Activated CD8-positive, alpha-beta T cell treated with anti-CD3 and anti-CD28 coated beads for 36 hours (primary cell): ENCODE data around the gene OR1N2. TPM values are rescaled to one million over a fixed set of nuclear protein-coding genes. Genes with fewer than 3 reads are reported as not detected.
A peak's percentile ranks its signal among the peaks of the same experiment; 100 is the strongest.

Experiments
- ATAC-seq: fragments of 200-7000 bp; cut with Tn5 transposase; one replicate; pipeline ENCODE4 v1.10.0; 2021; ENCODE audit warnings: mild to moderate bottlenecking, moderate library complexity
- CTCF ChIA-PET: fragments of 350-600 bp; sonication (Branson Sonifier 250); formaldehyde crosslinking; loops from one replicate; lab custom pipeline; 2021; ENCODE audit warnings: antibody characterized with exemption; lab: Charles Lee
- POLR2A ChIA-PET: fragments of 350-600 bp; sonication (Branson Sonifier 250); formaldehyde crosslinking; loops from one replicate; lab custom pipeline; 2021; ENCODE audit warnings: antibody characterized with exemption; lab: Charles Lee
- DNase-seq: peaks from one replicate; pipeline ENCODE4 v3.0.0-alpha.2; 2020
- H3K27ac Mint-ChIP-seq: one replicate; pipeline ENCODE4 v1.8.0; 2021; ENCODE audit warnings: mild to moderate bottlenecking, mixed read lengths
- H3K27me3 Mint-ChIP-seq: one replicate; pipeline ENCODE4 v1.8.0; 2021; ENCODE audit warnings: mixed read lengths
- H3K36me3 Mint-ChIP-seq: one replicate; pipeline ENCODE4 v1.8.0; 2021; ENCODE audit warnings: low read depth, mixed read lengths
- H3K4me1 Mint-ChIP-seq: one replicate; pipeline ENCODE4 v1.8.0; 2021; ENCODE audit warnings: low read depth, mixed read lengths
- H3K4me3 Mint-ChIP-seq: one replicate; pipeline ENCODE4 v1.8.0; 2021; ENCODE audit warnings: mild to moderate bottlenecking, moderate library complexity, mixed read lengths
- H3K9me3 Mint-ChIP-seq: one replicate; pipeline ENCODE4 v1.8.0; 2021; ENCODE audit warnings: mixed read lengths
- intact Hi-C: fragments of 100-400 bp; cut with micrococcal nuclease; formaldehyde crosslinking; loops from one replicate; pipeline ENCODE4 v1.10.0; 2022
- total RNA-seq, 2 experiments: library from RNA; stranded (reverse); gene quantifications; one replicate each; pipeline ENCODE4 v1.2.3, GENCODE V29; 2021
- TF ChIP-seq, protein P1 (sequence below): fragments of 200-600 bp; IDR thresholded peaks from one replicate; pipeline ENCODE4 v1.8.0; 2022; ENCODE audit warnings: antibody characterized with exemption, mild to moderate bottlenecking

The OR1N2 gene
- total RNA-seq, 2 experiments from 2014 or later: not detected

DNA sequence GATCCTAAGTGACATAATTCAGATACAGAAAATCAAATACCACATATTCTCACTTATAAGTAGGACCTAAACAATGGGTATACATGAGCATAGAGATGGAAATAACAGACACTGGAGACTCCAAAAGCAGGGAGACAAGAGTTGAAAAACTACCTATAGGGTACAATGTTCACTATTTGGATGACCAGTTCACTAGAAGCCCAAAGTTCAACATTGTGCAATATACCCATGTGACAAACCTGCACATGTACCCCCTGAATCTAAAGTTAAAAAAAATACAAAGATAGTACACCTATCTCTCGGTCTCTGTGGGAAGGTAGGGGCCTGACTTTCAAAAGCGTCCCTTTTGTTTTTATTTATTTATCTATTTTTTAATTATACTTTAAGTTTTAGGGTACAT is 14.2 kb upstream of the OR1N2 start:
- H3K4me3 Mint-ChIP-seq: no peak overlapping the region
- intact Hi-C loops: no loop called here
- DNase-seq: no peak
- peaks cover 4% of the 10 kb centered on the region for H3K27me3 Mint-ChIP-seq
- no peak overlapping the region for H3K27ac Mint-ChIP-seq
- H3K36me3 Mint-ChIP-seq: no peaks in the 10 kb centered on the region
- TF ChIP-seq, protein P1, sequence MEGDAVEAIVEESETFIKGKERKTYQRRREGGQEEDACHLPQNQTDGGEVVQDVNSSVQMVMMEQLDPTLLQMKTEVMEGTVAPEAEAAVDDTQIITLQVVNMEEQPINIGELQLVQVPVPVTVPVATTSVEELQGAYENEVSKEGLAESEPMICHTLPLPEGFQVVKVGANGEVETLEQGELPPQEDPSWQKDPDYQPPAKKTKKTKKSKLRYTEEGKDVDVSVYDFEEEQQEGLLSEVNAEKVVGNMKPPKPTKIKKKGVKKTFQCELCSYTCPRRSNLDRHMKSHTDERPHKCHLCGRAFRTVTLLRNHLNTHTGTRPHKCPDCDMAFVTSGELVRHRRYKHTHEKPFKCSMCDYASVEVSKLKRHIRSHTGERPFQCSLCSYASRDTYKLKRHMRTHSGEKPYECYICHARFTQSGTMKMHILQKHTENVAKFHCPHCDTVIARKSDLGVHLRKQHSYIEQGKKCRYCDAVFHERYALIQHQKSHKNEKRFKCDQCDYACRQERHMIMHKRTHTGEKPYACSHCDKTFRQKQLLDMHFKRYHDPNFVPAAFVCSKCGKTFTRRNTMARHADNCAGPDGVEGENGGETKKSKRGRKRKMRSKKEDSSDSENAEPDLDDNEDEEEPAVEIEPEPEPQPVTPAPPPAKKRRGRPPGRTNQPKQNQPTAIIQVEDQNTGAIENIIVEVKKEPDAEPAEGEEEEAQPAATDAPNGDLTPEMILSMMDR: no peak
- no peak for ATAC-seq
- H3K9me3 Mint-ChIP-seq: peaks cover 6% of the 10 kb centered on the region
- POLR2A ChIA-PET: no interaction called here
- H3K4me1 Mint-ChIP-seq: no peaks in the 10 kb centered on the region
- CTCF ChIA-PET: no interaction called here

DNA sequence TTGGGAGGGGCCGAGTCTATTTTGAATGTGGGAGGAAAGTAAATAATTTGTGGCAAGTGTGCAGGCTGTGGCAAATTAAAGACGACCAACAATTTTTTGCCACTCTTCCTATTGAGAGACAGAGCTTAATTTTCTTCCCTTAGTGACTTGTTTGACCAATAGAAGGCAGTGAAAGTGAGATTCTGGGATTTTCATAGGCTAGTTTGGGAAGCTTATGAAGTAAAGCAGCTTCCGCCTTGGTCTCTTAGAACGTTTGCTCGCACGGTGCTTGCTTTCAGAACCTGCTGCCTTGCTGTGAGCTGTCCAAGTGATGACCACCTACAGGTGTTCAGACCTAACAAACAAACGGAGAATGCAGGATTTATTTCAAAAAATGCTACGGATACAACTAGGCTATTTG is 6.7 kb upstream of the OR1N2 start:
- Mint-ChIP-seq H3K4me3 (no peak overlapping the region), H3K27ac (no peak overlapping the region), H3K4me1 (no peaks in the 10 kb centered on the region), H3K27me3 (peaks cover 16% of the 10 kb centered on the region), H3K36me3 (no peaks in the 10 kb centered on the region), H3K9me3 (no peaks in the 10 kb centered on the region)
- ATAC-seq (no peak), DNase-seq (no peak)
- POLR2A ChIA-PET: no interaction called here
- CTCF ChIA-PET: no interaction called here
- intact Hi-C loops: no loop called here
- TF ChIP-seq, protein P1: no peak

DNA sequence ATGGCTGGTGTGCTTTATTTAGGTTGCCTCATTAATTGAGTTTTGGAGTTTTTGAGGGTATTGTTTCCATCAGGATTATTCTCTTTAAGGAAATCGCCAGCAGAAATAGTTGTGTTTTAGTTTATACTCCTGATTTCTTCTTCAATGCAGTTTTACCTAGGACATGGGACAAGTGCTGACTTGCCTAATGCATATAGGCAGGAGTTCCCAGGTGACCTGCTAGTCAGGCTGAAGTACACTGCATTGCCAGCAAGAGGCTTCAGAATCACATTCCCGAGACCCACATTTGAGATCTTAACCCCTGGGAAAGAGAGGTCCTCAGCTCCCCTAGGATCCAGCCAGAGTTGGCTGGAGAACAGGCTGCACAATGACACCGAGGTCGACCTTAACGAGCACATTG is 1.5 kb upstream of the OR1N2 start:
- Mint-ChIP-seq H3K36me3 (no peaks in the 10 kb centered on the region), H3K27ac (no peak overlapping the region), H3K9me3 (no peaks in the 10 kb centered on the region), H3K27me3 (peaks cover 22% of the 10 kb centered on the region), H3K4me3 (no peak overlapping the region), H3K4me1 (no peaks in the 10 kb centered on the region)
- ChIA-PET CTCF (no interaction called here), POLR2A (no interaction called here)
- no peak for DNase-seq
- ATAC-seq: no peak
- TF ChIP-seq, protein P1: no peak
- intact Hi-C loops: no loop called here

DNA sequence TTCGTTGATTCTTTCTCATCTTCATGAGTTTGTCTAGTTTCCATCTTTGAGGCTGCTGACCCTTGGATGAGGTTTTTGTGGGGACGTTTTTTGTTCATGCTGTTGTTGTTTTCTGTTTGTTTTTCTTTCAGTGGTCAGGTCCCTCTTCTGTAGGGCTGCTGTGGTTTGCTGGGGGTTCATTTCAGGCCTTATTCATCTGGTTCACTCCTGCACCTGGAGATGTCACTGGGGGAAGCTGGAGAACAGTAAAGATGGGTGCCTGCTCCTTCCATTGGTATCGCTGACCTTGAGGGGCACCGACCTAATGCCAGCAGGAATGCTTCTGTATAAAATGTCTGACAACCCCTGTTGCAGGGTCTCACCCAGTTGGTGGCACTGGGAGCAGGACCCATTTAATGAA is 8.5 kb downstream of the OR1N2 start:
- Mint-ChIP-seq H3K4me1 (peaks cover 12% of the 10 kb centered on the region), H3K4me3 (no peak overlapping the region), H3K27me3 (peaks cover 9% of the 10 kb centered on the region), H3K36me3 (no peaks in the 10 kb centered on the region), H3K9me3 (peaks cover 7% of the 10 kb centered on the region), H3K27ac (no peak overlapping the region)
- DNase-seq (no peak), ATAC-seq (no peak)
- ChIA-PET POLR2A (no interaction called here), CTCF (interaction anchor here (1.2 kb wide), 1 partner anchor 63 kb away, joined by 3 read pairs; no protein-coding TSS in a partner anchor)
- TF ChIP-seq, protein P1: no peak
- intact Hi-C loops: no loop called here

DNA sequence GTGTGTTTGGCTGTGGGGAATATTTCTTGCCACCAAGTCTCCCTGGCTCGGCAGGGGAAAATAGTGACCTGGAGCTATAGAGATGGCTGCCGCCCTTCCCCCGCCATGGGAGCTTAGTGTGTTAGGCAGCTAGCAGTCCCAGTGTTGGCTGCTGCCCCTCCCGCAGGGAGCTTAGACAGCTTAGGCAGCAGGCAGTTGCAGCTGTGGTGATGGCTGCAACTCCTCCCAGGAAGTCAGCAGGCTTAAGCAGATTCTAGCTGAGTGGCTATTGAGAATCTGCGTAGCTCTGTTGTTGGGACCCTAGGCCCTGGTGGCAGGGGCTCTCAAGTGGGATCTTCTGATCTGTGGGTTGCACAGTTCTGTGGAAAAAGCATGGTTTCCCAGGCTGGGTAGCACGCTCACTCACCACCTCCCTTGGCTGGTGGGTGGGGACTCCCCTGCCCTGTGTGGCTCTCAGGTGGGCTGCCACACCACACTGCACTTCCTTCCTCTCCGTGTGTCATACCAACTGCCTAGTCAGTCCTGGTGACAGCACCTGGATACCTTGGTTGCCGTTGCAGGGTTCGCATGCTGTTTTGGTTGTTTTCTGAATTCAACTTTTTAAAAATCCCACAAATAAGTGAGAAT is 9.3 kb downstream of the OR1N2 start:
- intact Hi-C loops: no loop called here

More for the DNA sequence above, 9.3 kb downstream of the OR1N2 start:
- H3K27ac Mint-ChIP-seq: no peak overlapping the region
- DNase-seq: peak; percentile 78
- POLR2A ChIA-PET: no interaction called here
- H3K9me3 Mint-ChIP-seq: peaks cover 7% of the 10 kb centered on the region
- TF ChIP-seq, protein P1: no peak
- no peak overlapping the region for H3K4me3 Mint-ChIP-seq
- peak; percentile 91 for ATAC-seq
- CTCF ChIA-PET: interaction anchor here (1.2 kb wide), 1 partner anchor 63 kb away, joined by 3 read pairs; no protein-coding TSS in a partner anchor
- H3K4me1 Mint-ChIP-seq: peaks cover 12% of the 10 kb centered on the region
- H3K27me3 Mint-ChIP-seq: peaks cover 9% of the 10 kb centered on the region
- no peaks in the 10 kb centered on the region for H3K36me3 Mint-ChIP-seq
